ENCODE results near the gene ZFYVE16.

- TF ChIP-seq CTCF (IDR thresholded peaks at IDR 0.05) (no peak), POLR2A (IDR thresholded peaks at IDR 0.05) (no peak)
Measured at GRCh38 chr5:80491296-80491695, 83.4 kb downstream of the ZFYVE16 start.

Measured in thyroid gland (tissue), 4 donors.